Neural cell (in vitro differentiated cells): Measurements from ENCODE around the gene FGF14.

Experiments
- CTCF ChIP-seq: fragments of 450-650 bp; IDR thresholded peaks from 2 replicates; pipeline ENCODE4 v1.5.1; 2014; ENCODE audit warnings: antibody characterized with exemption, mild to moderate bottlenecking, moderate library complexity; ENCODE audit not compliant: poor library complexity, severe bottlenecking
- EZH2 ChIP-seq: fragments of 200-600, 300-800 bp; shearing (Covaris generic), sonication (generic); IDR thresholded peaks from 2 replicates; pipeline ENCODE4 v1.6.1; 2014; ENCODE audit warnings: antibody characterized with exemption, low read length, borderline replicate concordance, mild to moderate bottlenecking; ENCODE audit not compliant: insufficient read depth, poor library complexity, severe bottlenecking

GRCh38 chr13:101697745-101698144, 704.1 kb downstream of the FGF14 start:
- TF ChIP-seq CTCF (no peak), EZH2 (no peak)
